A673 (cell line): ENCODE data around the gene RPL6.

Source experiments
- CTCF ChIP-seq: fragments of 300-800, 200-600 bp; sonication (generic); conservative IDR thresholded peaks from 2 replicates; pipeline ENCODE4 v1.5.1; 2017; ENCODE audit warnings: low read depth, mild to moderate bottlenecking, antibody characterized with exemption, low read length, moderate library complexity, mixed read lengths
- EZH2 ChIP-seq: fragments of 200-600 bp; sonication (generic); IDR thresholded peaks from 2 replicates; pipeline ENCODE4 v1.6.1; 2017; ENCODE audit warnings: borderline replicate concordance, low read depth, mild to moderate bottlenecking, mixed read lengths, antibody characterized with exemption, low read length; ENCODE audit not compliant: poor library complexity, severe bottlenecking

GRCh38 chr12:112401903-112402498 lies 7.4 kb downstream of the RPL6 start:
- TF ChIP-seq CTCF, result no peak
- no peak for TF ChIP-seq EZH2
